Activated CD8-positive, alpha-beta memory T cell treated with anti-CD3 and anti-CD28 coated beads, Interleukin-2, amount 50 U/mL, for 24 hours (primary cell): ENCODE measurements around the gene TOLLIP.

ENCODE experiments used
- DNase-seq: peaks from one replicate; pipeline ENCODE4 v3.0.0-alpha.2; 2020; ENCODE audit errors: extremely low read depth

The TOLLIP gene

GRCh38 chr11:1298695-1299492 lies 10.5 kb downstream of the TOLLIP start:
- DNase-seq, result no peak

GRCh38 chr11:1297576-1298473 lies 11.6 kb downstream of the TOLLIP start:
- no peak for DNase-seq

DNA sequence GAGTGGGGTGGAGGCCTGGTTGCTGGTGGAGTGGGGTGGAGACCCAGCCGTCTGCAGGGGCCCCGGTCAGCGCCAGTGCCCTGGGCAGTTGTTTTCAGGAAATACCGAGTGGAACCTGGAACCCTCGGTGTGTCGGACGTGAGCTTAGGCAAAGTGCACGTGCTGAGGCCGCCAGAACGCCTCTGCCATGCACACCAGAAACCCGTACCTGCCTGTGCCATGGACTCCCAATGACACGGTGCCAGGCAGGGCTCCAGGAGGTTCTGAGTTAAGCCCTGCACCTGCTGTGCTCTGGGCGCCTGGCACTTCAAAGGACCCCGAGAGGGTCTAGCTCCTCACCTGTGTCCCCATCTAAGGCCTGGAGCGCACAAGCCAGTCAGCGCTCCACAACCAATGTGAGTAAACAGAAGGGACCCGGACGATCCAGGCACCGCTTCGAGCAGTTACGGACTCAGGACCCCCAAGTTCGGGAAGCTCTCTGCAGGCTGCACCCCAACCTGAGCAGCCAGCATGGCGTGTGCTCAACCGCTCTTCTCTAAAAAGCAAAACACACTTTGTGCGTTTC lies 12.3 kb downstream of the TOLLIP start:
- no peak for DNase-seq

- no peak for DNase-seq
Measured at GRCh38 chr11:1296287-1296686, 13.1 kb downstream of the TOLLIP start.

DNA sequence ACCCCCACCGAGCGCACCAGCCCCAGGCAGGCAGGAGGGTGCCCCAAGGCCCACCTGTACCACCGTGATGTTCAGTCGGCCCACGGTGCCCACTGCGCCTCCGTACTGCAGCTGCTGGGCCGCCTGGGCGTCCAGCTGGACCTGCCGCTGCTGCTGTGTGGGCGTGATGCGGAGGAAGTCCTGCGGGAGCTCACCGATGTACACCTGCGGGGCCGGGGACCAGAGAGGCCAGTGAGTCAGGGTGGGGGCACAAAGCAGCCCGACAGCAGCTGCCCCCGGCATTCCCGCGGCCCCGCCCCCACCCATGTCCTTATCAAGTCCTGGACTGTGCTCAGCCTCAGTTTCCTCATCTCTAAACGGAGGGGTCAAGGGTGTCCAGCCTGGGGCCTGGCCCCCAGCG lies 13.8 kb downstream of the TOLLIP start:
- no peak for DNase-seq

GRCh38 chr11:1295086-1295485 lies 14.3 kb downstream of the TOLLIP start:
- DNase-seq, result no peak

DNA sequence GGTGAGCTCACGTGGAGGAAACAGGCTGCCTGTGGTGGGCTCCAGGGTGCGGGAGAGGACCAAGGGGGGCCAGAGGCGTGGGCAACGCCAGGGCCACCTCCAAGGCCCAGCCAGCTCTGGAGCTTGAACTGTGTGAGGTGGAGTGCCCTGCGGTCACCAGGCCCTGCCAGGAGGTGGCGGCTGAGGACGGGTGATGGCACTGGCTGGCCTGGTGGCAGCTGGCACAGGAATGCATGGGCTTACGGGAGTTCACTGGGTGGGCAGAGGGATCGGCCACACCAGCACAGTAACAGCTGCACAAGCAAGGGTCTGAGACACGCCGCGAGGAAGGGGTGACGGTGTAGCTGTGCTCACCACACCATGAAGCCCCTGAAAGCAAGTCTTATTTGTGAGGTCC lies 15.8 kb downstream of the TOLLIP start:
- no peak for DNase-seq

DNA sequence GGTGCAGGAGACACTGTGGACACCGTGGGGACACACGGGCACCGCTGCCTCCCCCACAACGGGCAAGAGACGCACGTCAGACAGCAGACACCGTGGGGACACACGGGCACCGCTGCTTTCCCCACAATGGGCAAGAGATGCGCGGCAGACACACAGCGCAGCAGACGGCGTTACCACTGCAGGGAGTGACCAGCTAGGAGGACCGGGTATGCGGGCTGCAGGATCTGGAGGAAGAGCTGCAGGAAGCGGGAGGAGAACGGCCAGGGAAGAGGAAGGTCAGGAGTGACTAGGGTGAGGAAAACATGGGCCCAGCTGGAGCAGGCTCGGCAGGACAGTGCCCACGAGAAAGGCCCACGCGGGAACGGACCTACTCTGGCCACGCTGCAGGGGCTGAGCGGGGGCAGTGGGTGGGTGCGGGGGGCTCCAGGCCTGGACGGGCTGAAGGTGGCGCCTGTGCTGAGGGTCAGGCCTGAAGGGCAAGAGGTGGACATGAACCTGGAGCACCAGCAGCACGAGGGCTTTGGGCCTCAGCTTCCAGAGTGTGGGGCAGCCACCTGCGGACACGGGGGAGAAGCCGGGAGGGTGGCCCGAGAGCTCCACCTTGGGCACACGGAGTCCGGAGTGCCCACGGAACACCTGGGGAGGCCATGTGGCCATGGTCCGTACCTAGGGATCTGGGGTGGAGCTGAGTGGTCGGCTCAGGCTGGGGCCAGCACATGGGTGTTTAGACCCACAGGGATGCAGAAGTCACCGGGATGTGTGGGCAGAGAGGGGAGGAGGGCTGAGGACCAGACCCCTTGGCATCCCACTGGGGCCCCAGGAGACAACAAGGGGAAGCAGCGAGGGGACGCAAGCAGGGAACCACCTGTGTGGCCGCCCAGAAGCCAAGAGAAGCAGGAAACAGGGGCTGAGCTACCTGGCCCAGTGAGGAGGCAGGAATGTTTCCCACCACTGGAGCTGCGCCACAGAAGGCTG lies 16.5 kb downstream of the TOLLIP start:
- no peak for DNase-seq

GRCh38 chr11:1292018-1292643 lies 17.3 kb downstream of the TOLLIP start:
- no peak for DNase-seq

- DNase-seq, result no peak
Measured at GRCh38 chr11:1291295-1292017, 18.0 kb downstream of the TOLLIP start.

GRCh38 chr11:1290052-1291040 lies 19.1 kb downstream of the TOLLIP start:
- no peak for DNase-seq

GRCh38 chr11:1289211-1289935 lies 20.1 kb downstream of the TOLLIP start:
- DNase-seq, result no peak

DNA sequence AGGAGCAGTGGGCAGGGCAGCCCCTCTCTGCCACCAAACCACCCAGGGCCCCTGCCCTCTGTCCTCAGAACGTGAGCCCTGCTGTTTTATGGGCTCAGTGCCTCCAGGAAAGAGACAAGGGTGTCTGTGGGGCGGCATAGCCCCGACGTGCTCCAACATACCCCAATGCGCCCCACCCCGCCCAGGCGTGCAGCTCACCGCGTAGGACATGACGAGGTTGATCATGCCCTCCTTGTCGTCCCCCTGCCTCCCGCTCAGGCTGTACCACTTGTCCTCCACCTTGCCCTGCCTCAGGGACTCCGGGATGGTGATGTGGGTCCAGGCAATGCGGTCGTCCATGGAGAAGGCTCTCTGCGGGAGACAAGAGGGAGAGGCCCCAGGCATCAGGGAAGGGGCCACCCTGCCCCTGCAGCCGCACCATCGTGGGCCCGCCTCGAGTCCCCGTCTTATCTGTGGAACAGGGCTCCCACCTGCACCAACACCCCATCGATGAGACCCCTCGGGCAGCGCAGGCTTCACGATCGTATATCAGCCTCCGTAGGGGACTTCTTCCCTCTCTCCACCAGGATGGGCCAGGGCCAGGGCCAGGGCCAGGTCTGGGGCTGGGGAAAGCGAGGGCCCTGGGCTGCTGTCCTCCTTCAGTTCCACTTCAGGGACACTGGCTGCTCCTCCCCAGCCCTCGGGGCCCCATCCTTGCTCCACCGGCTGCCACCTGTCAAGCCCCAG lies 20.8 kb downstream of the TOLLIP start:
- no peak for DNase-seq

DNA sequence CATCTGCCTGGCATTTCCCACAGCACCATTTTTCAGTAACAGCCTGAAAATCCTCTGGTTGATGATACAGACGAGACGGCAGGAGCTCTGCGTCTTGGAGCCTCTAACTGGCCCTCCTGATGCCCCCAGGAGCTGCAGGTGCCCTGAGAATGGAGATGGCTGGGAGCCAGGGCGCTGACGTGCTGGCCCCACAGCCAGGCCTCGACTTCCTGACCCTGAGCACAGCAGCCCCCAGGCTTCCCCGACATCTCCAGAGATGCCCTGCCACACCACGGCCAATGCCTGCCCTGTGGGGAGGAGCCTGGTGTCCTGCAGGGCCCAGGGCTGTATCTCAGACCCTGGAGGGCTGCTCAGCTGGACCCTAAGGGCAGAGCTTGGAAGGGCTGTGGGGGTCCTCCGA lies 21.5 kb downstream of the TOLLIP start:
- no peak for DNase-seq

GRCh38 chr11:1285876-1286275 lies 23.6 kb downstream of the TOLLIP start:
- no peak for DNase-seq

- DNase-seq, result no peak
Measured at GRCh38 chr11:1285316-1285744, 24.1 kb downstream of the TOLLIP start.

- DNase-seq, result no peak
Measured at GRCh38 chr11:1283906-1284305, 25.5 kb downstream of the TOLLIP start.

- no peak for DNase-seq
Measured at GRCh38 chr11:1283091-1283511, 26.3 kb downstream of the TOLLIP start.
